Chondrocyte (in vitro differentiated cells): Measurements from ENCODE around the gene THADA. TPM values are rescaled to one million over a fixed set of nuclear protein-coding genes. Genes with fewer than 3 reads are reported as not detected.

Experiments used
- DNase-seq: peaks from one replicate; pipeline ENCODE4 v3.0.0; 2021; ENCODE audit warnings: mixed read lengths, low spot score
- H3K27ac Mint-ChIP-seq: one replicate; pipeline ENCODE4 v1.8.0; 2021; ENCODE audit warnings: mild to moderate bottlenecking, moderate library complexity, mixed read lengths; ENCODE audit not compliant: unreplicated experiment
- H3K27me3 Mint-ChIP-seq: 2 replicates; pipeline ENCODE4 v1.8.0; 2021; ENCODE audit warnings: low read depth, mixed read lengths
- H3K36me3 Mint-ChIP-seq: 2 replicates; pipeline ENCODE4 v1.8.0; 2021; ENCODE audit warnings: low read depth, mixed read lengths
- H3K4me1 Mint-ChIP-seq: 2 replicates; pipeline ENCODE4 v1.8.0; 2021; ENCODE audit warnings: low read depth, mild to moderate bottlenecking, mixed read lengths
- H3K4me3 Mint-ChIP-seq: one replicate; pipeline ENCODE4 v1.8.0; 2021; ENCODE audit warnings: mild to moderate bottlenecking, moderate library complexity, mixed read lengths; ENCODE audit not compliant: unreplicated experiment
- H3K9me3 Mint-ChIP-seq: 2 replicates; pipeline ENCODE4 v1.8.0; 2021; ENCODE audit warnings: low read depth, mixed read lengths
- total RNA-seq: library from RNA; stranded (reverse); gene quantifications from 3 replicates; pipeline ENCODE4 v1.2.1, GENCODE V29; 2021
- TF ChIP-seq, protein P1 (sequence below): fragments of 200-600 bp; sonication (generic); IDR thresholded peaks from 2 replicates; pipeline ENCODE4 v1.5.0; 2021; ENCODE audit warnings: antibody characterized with exemption, mild to moderate bottlenecking, moderate library complexity

THADA gene
- total RNA-seq, 1 donor from 2014 or later, result 28.4 TPM

DNA sequence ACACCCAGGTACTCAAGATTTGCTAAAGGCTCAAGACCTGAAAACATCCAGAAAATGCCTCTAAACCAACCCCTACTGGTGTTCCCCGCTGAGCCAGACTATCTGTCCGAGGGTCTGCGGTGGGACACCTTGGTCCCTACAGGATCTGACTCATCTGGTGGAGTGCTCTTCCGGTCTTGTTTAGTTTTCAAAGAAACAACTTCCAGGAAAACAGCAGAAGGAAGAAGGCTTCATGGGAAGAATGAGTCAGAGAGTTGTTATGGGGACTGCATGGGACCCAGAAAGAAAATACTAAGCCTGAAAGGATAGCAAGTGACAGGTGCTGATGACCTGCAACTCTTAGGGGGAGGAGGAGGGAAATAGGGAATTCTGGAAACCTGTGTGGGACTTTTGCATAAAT lies 410.7 kb downstream of the THADA start:
- no peaks in the 10 kb centered on the region for H3K27me3 Mint-ChIP-seq
- TF ChIP-seq, protein P1, sequence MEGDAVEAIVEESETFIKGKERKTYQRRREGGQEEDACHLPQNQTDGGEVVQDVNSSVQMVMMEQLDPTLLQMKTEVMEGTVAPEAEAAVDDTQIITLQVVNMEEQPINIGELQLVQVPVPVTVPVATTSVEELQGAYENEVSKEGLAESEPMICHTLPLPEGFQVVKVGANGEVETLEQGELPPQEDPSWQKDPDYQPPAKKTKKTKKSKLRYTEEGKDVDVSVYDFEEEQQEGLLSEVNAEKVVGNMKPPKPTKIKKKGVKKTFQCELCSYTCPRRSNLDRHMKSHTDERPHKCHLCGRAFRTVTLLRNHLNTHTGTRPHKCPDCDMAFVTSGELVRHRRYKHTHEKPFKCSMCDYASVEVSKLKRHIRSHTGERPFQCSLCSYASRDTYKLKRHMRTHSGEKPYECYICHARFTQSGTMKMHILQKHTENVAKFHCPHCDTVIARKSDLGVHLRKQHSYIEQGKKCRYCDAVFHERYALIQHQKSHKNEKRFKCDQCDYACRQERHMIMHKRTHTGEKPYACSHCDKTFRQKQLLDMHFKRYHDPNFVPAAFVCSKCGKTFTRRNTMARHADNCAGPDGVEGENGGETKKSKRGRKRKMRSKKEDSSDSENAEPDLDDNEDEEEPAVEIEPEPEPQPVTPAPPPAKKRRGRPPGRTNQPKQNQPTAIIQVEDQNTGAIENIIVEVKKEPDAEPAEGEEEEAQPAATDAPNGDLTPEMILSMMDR, result no peak
- no peaks in the 10 kb centered on the region for H3K9me3 Mint-ChIP-seq
- no peaks in the 10 kb centered on the region for H3K36me3 Mint-ChIP-seq
- H3K4me1 Mint-ChIP-seq, result no peaks in the 10 kb centered on the region
- H3K4me3 Mint-ChIP-seq, result no peak overlapping the region
- H3K27ac Mint-ChIP-seq, result no peak overlapping the region
- no peak for DNase-seq

DNA sequence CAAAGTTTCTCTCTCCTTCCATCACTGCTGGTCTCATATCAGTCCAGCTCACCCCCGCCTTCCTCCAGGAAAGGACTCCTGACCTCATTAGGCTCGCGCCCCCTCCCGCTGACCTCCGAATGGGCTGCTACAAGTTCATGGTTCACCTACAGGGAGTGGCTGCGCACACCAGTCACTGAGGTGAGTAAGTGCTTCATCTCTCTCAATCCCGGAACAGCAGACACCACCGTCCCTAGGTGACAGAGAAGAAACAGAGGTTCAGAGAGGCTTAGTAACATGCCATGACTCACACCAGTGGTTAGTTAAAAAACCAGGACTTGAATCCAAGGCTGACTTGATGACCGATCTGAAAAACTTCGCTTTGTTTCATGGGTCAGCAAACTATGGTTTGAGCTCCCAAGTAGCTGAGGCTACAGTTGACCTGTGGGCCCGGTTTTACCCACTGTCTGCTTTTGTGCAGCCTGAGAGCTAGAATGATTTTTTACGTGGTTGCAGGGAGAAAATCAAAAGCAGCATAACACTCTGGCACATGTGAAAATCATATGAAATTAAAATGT lies 411.4 kb downstream of the THADA start:
- H3K9me3 Mint-ChIP-seq, result no peaks in the 10 kb centered on the region
- DNase-seq, result no peak

GRCh38 chr2:43183743-43184142 lies 412.1 kb downstream of the THADA start:
- DNase-seq, result no peak
- Mint-ChIP-seq H3K36me3 (no peaks in the 10 kb centered on the region), H3K4me3 (no peak overlapping the region), H3K27me3 (no peaks in the 10 kb centered on the region), H3K4me1 (peaks cover 7% of the 10 kb centered on the region), H3K27ac (no peak overlapping the region), H3K9me3 (no peaks in the 10 kb centered on the region)
- TF ChIP-seq, protein P1, result no peak

More for the DNA sequence above, 411.4 kb downstream of the THADA start:
- no peak overlapping the region for H3K27ac Mint-ChIP-seq
- no peaks in the 10 kb centered on the region for H3K36me3 Mint-ChIP-seq
- H3K27me3 Mint-ChIP-seq, result no peaks in the 10 kb centered on the region
- TF ChIP-seq, protein P1, result no peak
- peaks cover under 1% of the 10 kb centered on the region for H3K4me1 Mint-ChIP-seq
- H3K4me3 Mint-ChIP-seq, result no peak overlapping the region

- DNase-seq, result no peak
- Mint-ChIP-seq H3K4me3 (no peak overlapping the region), H3K27me3 (no peaks in the 10 kb centered on the region), H3K9me3 (no peaks in the 10 kb centered on the region), H3K36me3 (no peaks in the 10 kb centered on the region), H3K4me1 (peaks cover 15% of the 10 kb centered on the region), H3K27ac (no peak overlapping the region)
- TF ChIP-seq, protein P1, result no peak
Observed at GRCh38 chr2:43180897-43181296, 414.9 kb downstream of the THADA start.

Other genes with a start within 250 kb of the THADA start
- 4.9 to 13.7 TPM (median 5.5 TPM) in 3 replicates for gene PLEKHH2, start 41.2 kb upstream of the THADA start, total RNA-seq
- gene C1GALT1C1L, start 80.4 kb upstream of the THADA start, total RNA-seq, result not detected in 3 replicates
- 10.8 to 16.9 TPM (median 11.1 TPM) in 3 replicates for gene DYNC2LI1, start 178.0 kb upstream of the THADA start, total RNA-seq
- not detected in 3 replicates for gene ABCG5, start 242.8 kb upstream of the THADA start, total RNA-seq
- not detected in 3 replicates for gene ABCG8, start 242.9 kb upstream of the THADA start, total RNA-seq